ENCODE measurements around the gene INSYN2B.

INSYN2B gene

GRCh38 chr5:169906745-169907649, 73.3 kb downstream of the INSYN2B start:
- DNase-seq (ENCODE audit: extremely low spot score) = no peak
- TF ChIP-seq L3MBTL2 (conservative IDR thresholded peaks at IDR 0.05) (no peak), ZNF384 (IDR thresholded peaks at IDR 0.05) (no peak), ELF4 (IDR thresholded peaks at IDR 0.05) (no peak), SUZ12 (IDR thresholded peaks at IDR 0.05) (no peak), HDGF (IDR thresholded peaks at IDR 0.05; ENCODE audit: borderline replicate concordance) (no peak), CTBP1 (IDR thresholded peaks at IDR 0.05; ENCODE audit: borderline replicate concordance) (no peak)
- TF ChIP-seq, protein P1, sequence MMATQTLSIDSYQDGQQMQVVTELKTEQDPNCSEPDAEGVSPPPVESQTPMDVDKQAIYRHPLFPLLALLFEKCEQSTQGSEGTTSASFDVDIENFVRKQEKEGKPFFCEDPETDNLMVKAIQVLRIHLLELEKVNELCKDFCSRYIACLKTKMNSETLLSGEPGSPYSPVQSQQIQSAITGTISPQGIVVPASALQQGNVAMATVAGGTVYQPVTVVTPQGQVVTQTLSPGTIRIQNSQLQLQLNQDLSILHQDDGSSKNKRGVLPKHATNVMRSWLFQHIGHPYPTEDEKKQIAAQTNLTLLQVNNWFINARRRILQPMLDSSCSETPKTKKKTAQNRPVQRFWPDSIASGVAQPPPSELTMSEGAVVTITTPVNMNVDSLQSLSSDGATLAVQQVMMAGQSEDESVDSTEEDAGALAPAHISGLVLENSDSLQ (IDR thresholded peaks at IDR 0.05) = no peak
- CTCF ChIA-PET = interaction anchor here (0.9 kb wide), 1 partner anchor 74 kb away, joined by 3 read pairs; no protein-coding TSS in a partner anchor
- POLR2A ChIA-PET = no interaction called here

DNA sequence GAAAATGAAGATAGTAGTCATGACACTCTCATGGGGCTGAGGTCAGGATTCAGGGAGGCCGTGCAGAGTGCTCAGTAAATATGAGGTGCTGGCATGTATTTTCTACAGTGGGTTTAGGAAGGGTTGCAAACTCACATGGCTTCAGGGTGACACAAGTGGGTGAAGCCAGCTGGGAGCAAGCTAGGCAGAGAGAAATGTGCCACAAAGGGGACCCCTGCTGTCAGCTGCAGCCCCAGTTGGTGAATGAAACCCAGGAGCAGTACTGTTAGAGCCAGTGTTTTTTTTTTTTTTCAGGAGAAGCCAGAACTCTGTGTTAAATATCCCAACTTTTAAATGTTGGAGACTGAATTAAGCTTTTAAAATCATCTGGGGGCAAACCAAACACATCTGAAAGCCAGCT, 75.3 kb downstream of the INSYN2B start:
- ChIA-PET CTCF (interaction anchor here (0.7 kb wide), 1 partner anchor 68 kb away, joined by 4 read pairs; no protein-coding TSS in a partner anchor), POLR2A (no interaction called here)
- TF ChIP-seq FOXK2 (IDR thresholded peaks at IDR 0.05) (no peak), FOXA1 (IDR thresholded peaks at IDR 0.05) (no peak), SUZ12 (IDR thresholded peaks at IDR 0.05) (no peak), HDGF (IDR thresholded peaks at IDR 0.05; ENCODE audit: borderline replicate concordance) (no peak), BHLHE40 (IDR thresholded peaks at IDR 0.05; ENCODE audit: borderline replicate concordance) (no peak), LEF1 (IDR thresholded peaks at IDR 0.05; ENCODE audit: borderline replicate concordance) (no peak), CTBP1 (IDR thresholded peaks at IDR 0.05; ENCODE audit: borderline replicate concordance) (no peak), L3MBTL2 (conservative IDR thresholded peaks at IDR 0.05) (no peak), ARNT (IDR thresholded peaks at IDR 0.05) (no peak), ELF4 (IDR thresholded peaks at IDR 0.05) (no peak), FOXM1 (IDR thresholded peaks at IDR 0.05; ENCODE audit: borderline replicate concordance) (no peak), SP1 (IDR thresholded peaks at IDR 0.05) (no peak), ZNF384 (IDR thresholded peaks at IDR 0.05) (no peak)
- TF ChIP-seq, protein P1 (IDR thresholded peaks at IDR 0.05) = no peak
- DNase-seq (ENCODE audit: extremely low spot score) = no peak

DNA sequence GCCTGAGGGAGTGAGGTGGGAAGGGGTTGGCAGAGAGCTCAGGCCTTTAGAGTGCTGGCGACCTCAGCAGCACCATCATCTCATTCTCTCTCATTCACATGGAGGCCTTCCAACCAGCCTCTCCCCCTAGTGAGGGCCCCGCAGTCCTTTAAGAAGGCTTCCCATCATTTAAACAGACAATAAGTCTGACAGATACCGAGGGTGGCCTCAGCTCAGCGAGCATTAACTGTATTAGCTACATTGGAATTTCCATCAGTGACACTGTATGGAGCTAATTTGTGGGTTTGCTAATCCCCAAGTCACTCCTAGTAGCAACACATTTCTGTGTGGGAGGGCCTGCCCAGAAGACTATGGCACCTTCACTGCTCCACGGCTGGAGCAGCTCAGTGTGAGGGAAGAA, 75.8 kb downstream of the INSYN2B start:
- TF ChIP-seq ARNT (IDR thresholded peaks at IDR 0.05) = no peak
- CTCF ChIA-PET = no interaction called here
- DNase-seq (ENCODE audit: extremely low spot score) = no peak
- POLR2A ChIA-PET = no interaction called here

GRCh38 chr5:169904059-169904458, 76.2 kb downstream of the INSYN2B start:
- TF ChIP-seq TARDBP (IDR thresholded peaks at IDR 0.05) = no peak
- no peak for TF ChIP-seq ZNF384 (IDR thresholded peaks at IDR 0.05)
- no peak for TF ChIP-seq SP1 (IDR thresholded peaks at IDR 0.05)
- TF ChIP-seq L3MBTL2 (conservative IDR thresholded peaks at IDR 0.05) = no peak
- TF ChIP-seq LEF1 (IDR thresholded peaks at IDR 0.05; ENCODE audit: borderline replicate concordance) = no peak
- TF ChIP-seq FOXK2 (IDR thresholded peaks at IDR 0.05) = no peak
- TF ChIP-seq FOXA1 (IDR thresholded peaks at IDR 0.05) = no peak
- TF ChIP-seq CTBP1 (IDR thresholded peaks at IDR 0.05; ENCODE audit: borderline replicate concordance) = no peak
- no peak for TF ChIP-seq ELF4 (IDR thresholded peaks at IDR 0.05)
- TF ChIP-seq ARNT (IDR thresholded peaks at IDR 0.05) = no peak
- no peak for TF ChIP-seq SUZ12 (IDR thresholded peaks at IDR 0.05)
- TF ChIP-seq FOXM1 (IDR thresholded peaks at IDR 0.05; ENCODE audit: borderline replicate concordance) = no peak
- TF ChIP-seq, protein P1 (IDR thresholded peaks at IDR 0.05) = no peak
- no peak for TF ChIP-seq NFRKB (IDR thresholded peaks at IDR 0.05)
- TF ChIP-seq BHLHE40 (IDR thresholded peaks at IDR 0.05; ENCODE audit: borderline replicate concordance) = no peak
- TF ChIP-seq HDGF (IDR thresholded peaks at IDR 0.05; ENCODE audit: borderline replicate concordance) = no peak
- CTCF ChIA-PET = no interaction called here
- no peak for DNase-seq (ENCODE audit: extremely low spot score)
- POLR2A ChIA-PET = no interaction called here

DNA sequence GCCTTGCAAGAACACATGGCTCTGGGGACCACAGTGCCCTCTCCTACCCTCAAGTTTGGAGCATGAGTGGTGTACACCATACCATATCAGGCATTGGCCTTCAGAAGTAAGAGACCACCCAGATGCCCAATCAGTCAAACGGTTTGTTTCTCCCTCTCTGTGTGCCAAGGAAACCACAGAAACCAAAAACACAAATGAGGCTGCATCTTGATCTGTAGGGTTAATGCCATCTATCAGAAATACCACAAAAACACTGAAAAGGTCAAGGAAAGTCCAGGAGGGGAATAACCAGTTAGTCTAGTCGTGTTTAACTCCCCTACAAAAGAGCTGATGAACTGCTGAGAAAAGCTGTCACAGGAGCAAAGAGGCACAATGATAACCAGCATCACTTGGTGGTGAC, 78.4 kb downstream of the INSYN2B start:
- DNase-seq (ENCODE audit: extremely low spot score) = no peak
- CTCF ChIA-PET = no interaction called here
- no peak for TF ChIP-seq FOXK2 (IDR thresholded peaks at IDR 0.05)
- no peak for TF ChIP-seq FOXA1 (IDR thresholded peaks at IDR 0.05)
- TF ChIP-seq LEF1 (IDR thresholded peaks at IDR 0.05; ENCODE audit: borderline replicate concordance) = no peak
- TF ChIP-seq HDGF (IDR thresholded peaks at IDR 0.05; ENCODE audit: borderline replicate concordance) = no peak
- TF ChIP-seq SP1 (IDR thresholded peaks at IDR 0.05) = no peak
- no peak for TF ChIP-seq ARNT (IDR thresholded peaks at IDR 0.05)
- no peak for TF ChIP-seq FOXM1 (IDR thresholded peaks at IDR 0.05; ENCODE audit: borderline replicate concordance)
- TF ChIP-seq CTBP1 (IDR thresholded peaks at IDR 0.05; ENCODE audit: borderline replicate concordance) = no peak
- no peak for TF ChIP-seq TARDBP (IDR thresholded peaks at IDR 0.05)
- no peak for TF ChIP-seq ZNF384 (IDR thresholded peaks at IDR 0.05)
- POLR2A ChIA-PET = no interaction called here

- no peak for TF ChIP-seq NFRKB (IDR thresholded peaks at IDR 0.05)
- no peak for TF ChIP-seq FOXA1 (IDR thresholded peaks at IDR 0.05)
- no peak for TF ChIP-seq HDGF (IDR thresholded peaks at IDR 0.05; ENCODE audit: borderline replicate concordance)
- no peak for TF ChIP-seq FOXM1 (IDR thresholded peaks at IDR 0.05; ENCODE audit: borderline replicate concordance)
- no peak for TF ChIP-seq ELF4 (IDR thresholded peaks at IDR 0.05)
- TF ChIP-seq TARDBP (IDR thresholded peaks at IDR 0.05) = no peak
- no peak for TF ChIP-seq ARNT (IDR thresholded peaks at IDR 0.05)
- TF ChIP-seq SUZ12 (IDR thresholded peaks at IDR 0.05) = no peak
- ChIA-PET CTCF (interaction anchor here (1.1 kb wide), 2 partner anchors 13 to 83 kb away, joined by 4 to 5 read pairs; partner anchors contain the start of gene INSYN2B), POLR2A (no interaction called here)
- DNase-seq (ENCODE audit: extremely low spot score) = no peak
These were observed 82.8 kb downstream of the INSYN2B start for GRCh38 chr5:169897481-169897880.
